Measurements from ENCODE around the gene SLC27A4.

- TF ChIP-seq CTCF (IDR thresholded peaks at IDR 0.05) (peak in 4 of 6 experiments; percentile 9 to 44 (median 18)), POLR2A (IDR thresholded peaks at IDR 0.05) (no peak)
Measured at GRCh38 chr9:128409978-128410377, 69.7 kb downstream of the SLC27A4 start.
